GM19468 (cell line): ENCODE data around the gene EVC2.

Source experiments
- ATAC-seq: cut with Tn5 transposase; IDR thresholded peaks from one replicate; pipeline ENCODE4 v1.9.1; 2021; ENCODE audit warnings: mild to moderate bottlenecking, moderate library complexity, moderate number of reproducible peaks; ENCODE audit not compliant: unreplicated experiment; ENCODE audit errors: extremely low read depth

Gene EVC2

DNA sequence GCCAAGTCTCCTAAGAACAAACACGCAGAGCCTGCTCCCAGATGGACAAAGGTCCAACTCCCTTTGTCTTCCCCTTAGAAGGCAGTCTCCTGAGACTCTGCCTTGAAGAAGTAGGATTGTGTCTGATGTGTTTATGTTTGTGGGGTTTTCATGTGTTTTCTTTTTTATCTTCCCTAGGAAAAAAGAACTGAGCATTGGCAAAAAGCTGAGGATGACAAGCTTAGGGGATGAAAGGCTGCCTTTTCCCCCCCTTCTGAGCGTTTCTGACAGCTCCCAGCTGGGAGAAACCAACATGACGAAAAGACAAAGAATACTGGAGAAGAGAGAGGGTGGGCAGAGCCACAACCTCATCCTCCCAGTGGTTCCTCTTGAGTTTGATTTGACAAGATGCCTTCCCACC, 181.1 kb downstream of the EVC2 start:
- ATAC-seq: no peak

DNA sequence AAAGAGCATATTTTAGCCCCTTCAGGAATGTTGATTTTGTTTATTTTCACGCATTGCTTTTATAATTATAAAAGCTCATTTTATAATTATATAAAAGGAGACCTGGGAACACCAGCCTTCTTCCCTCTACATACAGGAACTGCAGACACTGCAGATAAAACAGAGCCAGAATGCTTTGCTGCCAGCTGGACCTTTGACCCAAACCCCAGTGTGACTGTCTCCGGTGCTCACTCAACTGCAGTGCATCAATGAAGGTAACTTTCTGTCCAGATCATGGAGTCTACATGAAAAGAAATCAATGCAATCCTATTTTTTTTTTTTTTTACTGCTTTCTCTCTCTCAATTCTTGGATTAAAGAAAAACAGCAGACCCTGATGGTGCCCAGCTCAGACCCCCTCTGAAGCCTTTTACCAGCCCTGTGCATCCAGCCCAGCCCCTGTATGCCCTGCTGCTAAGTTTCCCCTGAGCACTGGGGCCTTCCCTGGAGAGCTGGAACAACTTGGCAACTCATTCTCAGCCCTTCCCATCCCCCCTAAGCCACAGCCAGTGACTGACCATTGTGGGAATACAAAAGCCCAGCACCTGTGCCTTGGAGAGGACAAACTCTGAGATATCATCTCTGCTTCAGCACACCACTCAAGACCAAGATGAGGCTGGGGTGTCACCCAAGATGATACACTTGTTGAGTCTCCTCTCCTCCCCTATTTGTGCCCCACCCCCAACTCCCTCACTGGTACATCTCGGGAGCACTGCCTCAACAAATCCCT, 182.1 kb downstream of the EVC2 start:
- no peak for ATAC-seq

DNA sequence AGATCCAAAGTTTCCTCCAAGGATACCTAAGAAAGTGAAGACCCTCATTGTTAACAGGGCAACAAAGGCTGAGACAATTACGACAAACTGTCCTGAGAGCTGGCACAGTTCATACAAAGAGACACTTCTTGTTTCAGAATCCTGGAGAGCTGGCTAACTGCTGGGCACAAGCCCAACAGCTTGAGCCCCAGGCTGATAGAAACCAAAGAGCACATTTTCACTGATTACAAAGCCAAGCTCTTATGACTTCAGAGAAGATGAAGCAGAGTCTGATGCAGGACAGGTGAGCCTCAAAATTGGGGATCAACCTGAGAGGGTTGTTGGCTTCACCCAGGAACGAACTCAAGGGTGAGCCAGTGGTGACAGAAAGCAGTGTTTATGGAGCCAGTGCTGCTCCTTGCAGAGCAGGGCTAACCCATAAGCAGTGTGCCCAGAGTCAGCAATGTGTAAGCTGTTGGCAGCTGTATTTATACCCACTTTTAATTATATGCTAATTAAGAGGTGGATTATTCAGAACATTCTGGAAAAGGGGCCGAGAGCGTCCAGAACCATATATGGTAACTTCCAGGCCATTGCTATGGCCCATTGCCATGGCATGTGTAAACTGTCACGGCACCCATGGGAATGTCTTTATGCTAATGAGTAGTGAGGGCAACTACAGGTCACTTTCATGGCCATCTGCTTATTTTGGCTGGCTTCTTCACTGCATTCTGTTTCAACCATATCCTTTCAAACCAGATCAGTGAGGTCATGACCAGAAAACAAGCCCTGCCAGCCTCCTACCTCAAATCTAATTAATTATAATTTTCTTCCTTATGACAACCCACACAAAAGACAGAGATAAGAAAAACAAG, 183.7 kb downstream of the EVC2 start:
- ATAC-seq: no peak

DNA sequence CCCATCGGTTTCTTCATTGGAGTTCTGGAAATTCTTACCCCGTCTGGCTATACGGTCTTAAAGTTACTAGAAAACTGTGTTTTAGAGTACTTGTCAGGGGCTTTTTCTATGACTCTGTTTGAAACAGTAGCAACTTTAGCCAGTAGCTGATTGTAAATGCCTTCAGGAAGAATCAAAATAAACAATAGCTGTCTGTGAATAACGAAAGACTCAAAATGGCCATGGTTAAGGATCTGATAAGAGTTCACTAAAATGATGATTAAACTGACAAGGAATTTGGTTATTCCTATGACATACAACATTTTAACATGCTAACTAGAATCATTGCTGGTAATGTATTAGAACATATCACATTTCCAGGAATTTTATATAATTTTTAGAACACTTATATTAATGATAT, 191.0 kb downstream of the EVC2 start:
- no peak for ATAC-seq

DNA sequence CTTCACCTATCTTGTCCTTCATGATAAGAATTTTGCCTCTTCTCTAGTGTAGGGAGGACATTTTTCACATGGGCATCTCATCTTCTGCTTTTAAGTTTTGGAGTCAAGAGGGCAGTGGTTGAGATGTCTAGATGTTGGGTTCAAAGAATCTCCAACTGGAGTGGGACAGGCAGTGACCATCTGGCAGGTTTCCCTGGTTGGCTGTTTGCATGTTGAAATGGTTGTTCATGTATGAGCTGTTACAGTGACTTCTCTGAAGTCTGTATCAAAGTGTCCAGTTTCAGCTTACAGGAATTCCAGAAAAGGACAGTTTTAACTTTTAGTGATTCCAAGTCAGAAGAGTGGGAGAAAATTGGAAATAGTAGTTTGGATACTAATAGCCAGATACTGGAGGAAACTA, 192.7 kb downstream of the EVC2 start:
- no peak for ATAC-seq
